RKO (cell line): ENCODE results near the gene GCLC.

Experiments
- DNase-seq: peaks from one replicate; pipeline ENCODE4 v3.0.0-alpha.2; 2016; ENCODE audit warnings: low spot score

Gene GCLC

DNA sequence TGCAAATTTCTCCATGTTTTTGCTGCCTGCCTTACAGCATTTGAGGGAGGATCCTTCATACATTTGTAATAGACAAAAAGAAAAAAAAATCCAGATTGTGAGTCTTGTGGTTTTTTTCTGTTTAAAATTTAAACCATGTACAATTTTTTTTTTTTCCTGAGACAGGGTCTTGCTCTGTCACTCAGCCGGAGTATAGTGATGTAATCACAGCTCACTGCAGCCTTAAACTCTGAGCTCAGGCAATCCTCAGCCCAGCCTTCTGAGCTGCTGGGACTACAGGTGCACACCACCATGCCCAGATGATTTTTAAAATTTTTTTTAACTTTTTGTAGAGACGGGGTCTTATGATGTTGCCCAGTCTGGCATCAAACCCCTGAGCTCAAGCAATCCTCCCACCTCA, 97.0 kb downstream of the GCLC start:
- no peak for DNase-seq
